Body of pancreas (tissue), 4 donors: ENCODE results near the gene MROH7. TPM values are rescaled to one million over a fixed set of nuclear protein-coding genes. Genes with fewer than 3 reads are reported as not detected.

Experiments used
- ATAC-seq: fragments of 150-250 bp; one replicate; pipeline ENCODE4 v1.9.1; 2016
- DNase-seq, 4 donors: peaks; one replicate each; pipeline ENCODE4 v3.0.0-alpha.2; 2019
- H3K27ac ChIP-seq, 4 donors: fragments of 200-600 bp; sonication (generic); 1 replicate in 3 of 4; 2 replicates in 1 of 4; pipeline versions ENCODE4 v1.5.1 to v1.6.1; 2016 to 2019; ENCODE audit warnings: mild to moderate bottlenecking in 1 of 4, mixed read lengths in 1 of 4, moderate library complexity in 1 of 4
- H3K27me3 ChIP-seq, 2 donors: fragments of 200-600 bp; sonication (generic); one replicate each; pipeline ENCODE4 v1.6.0; 2016; ENCODE audit warnings: mild to moderate bottlenecking in 1 of 2
- H3K36me3 ChIP-seq, 2 donors: fragments of 200-600 bp; sonication (generic); replicated peaks in 1 of 2; 2 replicates each; pipeline ENCODE4 v1.5.1; 2016; ENCODE audit warnings: low read depth in 2 of 2; ENCODE audit not compliant: insufficient read depth in 1 of 2
- H3K4me1 ChIP-seq: fragments of 200-600 bp; sonication (generic); one replicate; pipeline ENCODE4 v1.6.0; 2016
- H3K4me3 ChIP-seq, 2 donors: fragments of 200-600 bp; sonication (generic); 1 replicate in 1 of 2; 2 replicates in 1 of 2; pipeline ENCODE4 v1.5.1; 2016 to 2019
- H3K9me3 ChIP-seq, 3 donors: fragments of 200-600 bp; sonication (generic); 1 replicate in 2 of 3; 2 replicates in 1 of 3; pipeline ENCODE4 v1.5.1; 2016
- POLR2A ChIP-seq, 3 donors: fragments of 450-650 bp; IDR thresholded peaks; one replicate each; pipeline ENCODE4 v1.6.1; 2016; ENCODE audit warnings: antibody characterized with exemption in 3 of 3, mild to moderate bottlenecking in 2 of 3
- whole genome bisulfite sequencing, 2 donors: methylation state at CpG; one replicate each; pipeline ENCODE4 v1.1.5; 2017; 5-methylcytosine and 5-hydroxymethylcytosine counted together
- intact Hi-C: fragments of 100-400 bp; cut with DNase I; formaldehyde crosslinking; loops from one replicate; pipeline ENCODE4 v1.15.1; 2023
- total RNA-seq, 2 donors: library from RNA; depleted of rRNA; stranded (reverse); fragments of >200 nt; gene quantifications; one replicate each; pipeline ENCODE4 v1.1.0, GENCODE V29; 2016
- TF ChIP-seq, protein P1 (sequence below), 7 experiments: fragments of 450-650 bp in 4 of 7; fragments of 200-600 bp in 3 of 7; sonication (generic) in 3 of 7; IDR thresholded peaks; one replicate each; pipeline ENCODE4 v1.5.1; 2016 to 2019; ENCODE audit warnings: antibody characterized with exemption in 7 of 7

Gene MROH7
- total RNA-seq, 2 donors from 2014 or later, result 0.66 to 2.6 TPM

DNA sequence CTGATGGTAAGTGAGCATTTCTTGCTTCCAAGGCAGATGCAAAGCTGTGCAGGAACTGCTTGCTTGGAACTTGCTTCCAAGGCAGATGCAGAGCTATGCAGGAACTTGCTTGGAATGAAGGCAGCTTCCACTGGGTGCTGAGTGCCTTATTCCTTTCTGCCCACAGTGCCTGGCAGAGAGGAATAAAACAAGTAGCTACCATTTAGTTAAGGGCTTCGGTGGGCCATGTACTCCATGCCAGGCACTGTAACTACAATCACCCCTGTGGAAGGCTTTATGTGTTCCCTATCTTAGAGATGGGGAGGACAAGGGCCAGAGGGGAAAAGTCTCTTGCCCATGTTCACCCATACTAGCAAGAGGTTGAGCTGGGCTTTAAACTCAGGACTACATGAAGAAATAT lies 8.3 kb downstream of the MROH7 start:
- no peak for TF ChIP-seq POLR2A (IDR thresholded peaks at IDR 0.05)
- TF ChIP-seq, protein P1, sequence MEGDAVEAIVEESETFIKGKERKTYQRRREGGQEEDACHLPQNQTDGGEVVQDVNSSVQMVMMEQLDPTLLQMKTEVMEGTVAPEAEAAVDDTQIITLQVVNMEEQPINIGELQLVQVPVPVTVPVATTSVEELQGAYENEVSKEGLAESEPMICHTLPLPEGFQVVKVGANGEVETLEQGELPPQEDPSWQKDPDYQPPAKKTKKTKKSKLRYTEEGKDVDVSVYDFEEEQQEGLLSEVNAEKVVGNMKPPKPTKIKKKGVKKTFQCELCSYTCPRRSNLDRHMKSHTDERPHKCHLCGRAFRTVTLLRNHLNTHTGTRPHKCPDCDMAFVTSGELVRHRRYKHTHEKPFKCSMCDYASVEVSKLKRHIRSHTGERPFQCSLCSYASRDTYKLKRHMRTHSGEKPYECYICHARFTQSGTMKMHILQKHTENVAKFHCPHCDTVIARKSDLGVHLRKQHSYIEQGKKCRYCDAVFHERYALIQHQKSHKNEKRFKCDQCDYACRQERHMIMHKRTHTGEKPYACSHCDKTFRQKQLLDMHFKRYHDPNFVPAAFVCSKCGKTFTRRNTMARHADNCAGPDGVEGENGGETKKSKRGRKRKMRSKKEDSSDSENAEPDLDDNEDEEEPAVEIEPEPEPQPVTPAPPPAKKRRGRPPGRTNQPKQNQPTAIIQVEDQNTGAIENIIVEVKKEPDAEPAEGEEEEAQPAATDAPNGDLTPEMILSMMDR (IDR thresholded peaks at IDR 0.05), result no peak
- intact Hi-C loops, result no loop called here
- DNase-seq (no peak), ATAC-seq (no peak)
- H3K36me3 ChIP-seq, result no peaks in the 10 kb centered on the region
- no peaks in the 10 kb centered on the region for H3K9me3 ChIP-seq
- no peak overlapping the region for H3K27ac ChIP-seq
- no peaks in the 10 kb centered on the region for H3K4me1 ChIP-seq
- WGBS, 2 donors, result 76 to 86% methylated on average over 1 of the region's 1 CpG
- H3K27me3 ChIP-seq, result no peaks in the 10 kb centered on the region
- no peak overlapping the region for H3K4me3 ChIP-seq

DNA sequence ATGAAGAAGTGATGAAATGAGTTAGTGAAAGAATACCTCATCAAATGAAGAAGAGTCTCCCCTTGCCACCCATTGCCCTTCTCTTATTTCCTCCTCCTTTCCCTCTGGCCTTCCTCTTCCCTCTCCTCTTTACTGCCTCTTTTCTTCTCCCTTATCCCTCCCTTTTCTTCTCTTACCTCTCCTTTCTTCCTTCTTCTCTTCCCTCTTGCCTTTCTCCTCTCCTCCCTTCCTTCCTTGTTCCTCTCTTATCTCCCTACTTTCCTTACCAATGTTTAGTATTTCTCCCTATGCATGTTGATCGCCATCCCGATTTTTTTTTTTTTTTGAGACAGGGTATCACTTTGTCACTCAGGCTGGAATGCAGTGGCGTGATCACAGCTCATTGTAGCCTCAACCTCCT lies 8.8 kb downstream of the MROH7 start:
- ATAC-seq (no peak), DNase-seq (no peak)
- intact Hi-C loops, result no loop called here
- H3K27me3 ChIP-seq, result no peaks in the 10 kb centered on the region
- no peak overlapping the region for H3K27ac ChIP-seq
- WGBS, 2 donors, result 74 to 83% methylated on average over 3 of the region's 3 CpGs
- no peak overlapping the region for H3K4me3 ChIP-seq
- no peaks in the 10 kb centered on the region for H3K36me3 ChIP-seq
- H3K9me3 ChIP-seq, result no peaks in the 10 kb centered on the region
- TF ChIP-seq, protein P1 (IDR thresholded peaks at IDR 0.05), result no peak
- TF ChIP-seq POLR2A (IDR thresholded peaks at IDR 0.05), result no peak
- no peaks in the 10 kb centered on the region for H3K4me1 ChIP-seq

DNA sequence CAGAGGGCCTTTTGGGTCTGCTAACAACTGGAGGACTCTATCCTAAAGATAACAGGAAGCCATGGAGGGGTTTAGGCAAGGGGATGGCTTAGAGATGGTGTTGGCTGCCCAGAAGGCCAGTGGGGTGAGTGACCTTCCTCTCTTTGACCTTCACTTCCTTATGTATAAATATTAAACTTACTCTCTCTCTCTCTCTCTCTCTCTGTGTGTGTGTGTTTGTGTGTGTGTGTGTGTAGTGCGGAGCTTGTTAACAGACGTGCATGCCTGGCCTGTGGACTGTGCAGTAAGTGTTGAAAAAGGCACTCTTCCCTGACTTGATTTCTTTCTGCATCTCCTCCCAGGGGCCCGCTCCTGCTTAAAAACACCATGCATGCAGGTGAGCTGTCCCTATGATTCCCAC lies 10.0 kb downstream of the MROH7 start:
- H3K4me1 ChIP-seq, result no peaks in the 10 kb centered on the region
- no peak for ATAC-seq

DNA sequence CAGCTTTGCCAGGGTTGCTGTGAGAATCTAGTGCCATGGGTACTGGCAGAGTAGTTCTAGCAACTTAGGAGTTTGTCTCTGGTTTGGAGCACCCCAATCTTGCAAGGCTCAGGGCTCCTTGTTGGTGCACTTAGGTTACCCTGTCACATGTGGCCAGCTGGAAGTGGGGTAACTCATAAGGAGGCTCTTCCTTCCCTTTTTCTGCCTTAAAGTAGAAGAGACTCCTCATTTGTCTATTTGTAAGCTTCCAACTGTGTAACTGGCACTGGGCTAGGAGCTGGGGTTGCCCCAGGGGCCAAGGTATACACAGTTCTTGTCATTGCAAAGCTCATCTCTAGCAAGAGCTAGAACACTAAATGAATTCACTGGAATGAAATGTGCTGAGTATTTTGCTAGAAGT lies 10.6 kb downstream of the MROH7 start:
- ATAC-seq (no peak), DNase-seq (no peak)
- intact Hi-C loops, result no loop called here
- TF ChIP-seq POLR2A (IDR thresholded peaks at IDR 0.05), result no peak
- TF ChIP-seq, protein P1 (IDR thresholded peaks at IDR 0.05), result no peak
- Histone ChIP-seq H3K27me3 (no peaks in the 10 kb centered on the region), H3K36me3 (no peaks in the 10 kb centered on the region), H3K4me3 (no peak overlapping the region), H3K27ac (no peak overlapping the region), H3K4me1 (no peaks in the 10 kb centered on the region), H3K9me3 (no peaks in the 10 kb centered on the region)

More for the DNA sequence above, 10.0 kb downstream of the MROH7 start:
- 74 to 85% methylated on average over 3 of the region's 3 CpGs for whole genome bisulfite sequencing, 2 donors
- intact Hi-C loops, result no loop called here
- Histone ChIP-seq H3K9me3 (no peaks in the 10 kb centered on the region), H3K4me3 (no peak overlapping the region), H3K36me3 (no peaks in the 10 kb centered on the region), H3K27ac (no peak overlapping the region), H3K27me3 (no peaks in the 10 kb centered on the region)
- TF ChIP-seq POLR2A (IDR thresholded peaks at IDR 0.05), result no peak
- TF ChIP-seq, protein P1 (IDR thresholded peaks at IDR 0.05), result no peak
- no peak for DNase-seq

DNA sequence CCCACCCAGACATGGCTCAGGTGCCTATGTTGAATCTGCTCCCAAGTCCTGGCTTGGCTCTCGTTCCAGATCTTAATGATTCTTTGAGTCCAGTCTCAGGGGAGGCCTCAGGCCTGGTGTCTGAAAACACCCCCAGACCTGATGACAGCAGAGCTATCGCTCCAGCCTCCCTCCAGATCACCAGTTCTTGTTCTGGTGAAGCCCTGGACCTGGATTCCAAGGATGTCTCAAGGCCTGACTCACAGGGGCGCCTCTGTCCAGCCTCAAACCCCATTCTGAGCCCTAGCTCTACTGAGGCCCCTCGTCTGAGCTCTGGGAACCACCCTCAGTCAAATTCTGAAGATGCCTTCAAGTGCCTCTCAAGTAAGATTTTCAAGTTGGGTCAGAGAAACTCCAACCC lies 11.4 kb downstream of the MROH7 start:
- Histone ChIP-seq H3K9me3 (no peaks in the 10 kb centered on the region), H3K4me3 (no peak overlapping the region), H3K27ac (no peak overlapping the region), H3K4me1 (no peaks in the 10 kb centered on the region), H3K27me3 (no peaks in the 10 kb centered on the region), H3K36me3 (no peaks in the 10 kb centered on the region)
- no peak for TF ChIP-seq POLR2A (IDR thresholded peaks at IDR 0.05)
- TF ChIP-seq, protein P1 (IDR thresholded peaks at IDR 0.05), result no peak
- ATAC-seq, result no peak
- no peak for DNase-seq
- intact Hi-C loops, result no loop called here
- WGBS, 2 donors, result 83 to 100% methylated on average over 2 to 4 of the region's 4 CpGs
